NCI-H187 (cell line): ENCODE measurements around the gene NIPBL.
A peak's percentile ranks its signal among the peaks of the same experiment; 100 is the strongest.
"Not testable (repeated sequence)": the region's sequence is repeated elsewhere in the genome, so short reads cannot be mapped to it uniquely, and the experiment has no call there.

Source experiments
- DNase-seq, 2 experiments: peaks; one replicate each; lab custom pipeline; 2025; lab: John Stamatoyannopoulos, UW

NIPBL gene

DNA sequence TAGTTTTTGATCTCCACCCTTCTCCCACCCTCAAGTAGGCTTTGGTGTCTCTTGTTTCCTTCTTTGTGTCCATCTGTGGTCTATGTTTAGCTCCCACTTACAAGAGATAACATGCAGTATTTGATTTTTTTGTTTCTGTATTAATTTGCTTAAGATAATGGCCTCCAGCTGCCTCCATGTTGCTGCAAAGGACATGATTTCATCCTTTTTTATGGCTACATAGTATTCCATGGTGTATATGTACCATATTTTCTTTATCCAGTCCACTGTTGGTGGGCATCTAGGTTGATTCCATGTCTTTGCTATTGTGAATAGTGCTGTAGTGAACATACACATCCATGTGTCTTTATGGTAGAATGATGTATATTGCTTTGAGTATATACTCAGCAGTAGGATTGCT lies 24.5 kb downstream of the NIPBL start:
- DNase-seq, result not testable (repeated sequence)

DNA sequence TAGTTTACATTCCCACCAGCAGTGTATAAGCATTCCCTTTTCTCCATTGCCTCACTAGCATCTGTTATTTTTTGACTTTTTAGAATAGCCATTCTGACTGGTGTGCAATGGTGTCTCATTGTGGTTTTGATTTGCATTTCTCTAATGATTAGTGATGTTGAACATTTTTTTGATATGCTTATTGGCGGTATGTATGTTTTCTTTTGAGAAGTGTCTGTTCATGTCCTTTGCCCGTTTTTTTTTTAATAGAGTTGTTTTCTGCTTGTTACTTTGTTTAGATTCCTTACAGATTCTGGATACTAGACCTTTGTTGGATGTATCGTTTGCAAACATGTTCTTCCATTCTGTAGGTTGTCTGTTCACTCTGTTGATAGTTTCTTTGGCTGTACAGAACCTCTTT lies 25.3 kb downstream of the NIPBL start:
- DNase-seq, result no peak

DNA sequence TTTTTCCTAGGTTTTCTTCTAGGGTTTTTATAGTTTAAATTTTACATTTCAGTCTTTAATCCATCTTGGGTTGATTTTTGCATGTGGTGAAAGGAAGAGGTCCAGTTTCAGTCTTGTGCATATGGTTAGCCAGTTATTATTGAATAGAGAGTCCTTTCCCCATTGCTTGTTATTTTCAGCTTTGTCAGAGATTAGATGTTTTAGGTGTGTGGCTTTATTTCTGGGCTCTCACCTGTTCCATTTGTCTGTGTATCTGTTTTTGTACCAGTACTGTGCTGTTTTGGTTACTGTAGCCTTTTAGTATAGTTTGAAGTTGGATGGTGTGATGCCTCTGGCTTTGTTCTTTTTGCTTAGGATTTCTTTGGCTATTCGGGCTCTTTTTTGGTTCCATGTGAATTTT lies 25.8 kb downstream of the NIPBL start:
- DNase-seq, result no peak

DNA sequence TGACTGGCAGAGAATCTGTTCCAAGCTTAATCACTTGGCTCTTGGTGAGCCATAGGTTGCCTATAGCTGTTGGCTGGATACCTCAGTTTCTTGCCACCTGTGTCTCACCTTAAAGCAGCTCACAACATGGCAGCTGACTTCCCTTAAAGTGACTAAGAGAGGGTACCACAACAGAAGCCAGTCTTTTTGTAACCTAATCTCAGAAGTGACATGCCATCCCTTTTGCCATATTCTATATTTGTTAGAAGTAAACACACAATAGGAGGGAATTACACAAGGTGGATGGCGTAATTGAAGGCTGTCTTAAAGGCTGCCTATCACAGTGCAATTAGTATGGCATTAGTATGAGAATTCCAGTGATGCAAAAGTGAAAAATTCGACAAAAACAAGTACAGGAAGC lies 28.1 kb downstream of the NIPBL start:
- no peak for DNase-seq

DNA sequence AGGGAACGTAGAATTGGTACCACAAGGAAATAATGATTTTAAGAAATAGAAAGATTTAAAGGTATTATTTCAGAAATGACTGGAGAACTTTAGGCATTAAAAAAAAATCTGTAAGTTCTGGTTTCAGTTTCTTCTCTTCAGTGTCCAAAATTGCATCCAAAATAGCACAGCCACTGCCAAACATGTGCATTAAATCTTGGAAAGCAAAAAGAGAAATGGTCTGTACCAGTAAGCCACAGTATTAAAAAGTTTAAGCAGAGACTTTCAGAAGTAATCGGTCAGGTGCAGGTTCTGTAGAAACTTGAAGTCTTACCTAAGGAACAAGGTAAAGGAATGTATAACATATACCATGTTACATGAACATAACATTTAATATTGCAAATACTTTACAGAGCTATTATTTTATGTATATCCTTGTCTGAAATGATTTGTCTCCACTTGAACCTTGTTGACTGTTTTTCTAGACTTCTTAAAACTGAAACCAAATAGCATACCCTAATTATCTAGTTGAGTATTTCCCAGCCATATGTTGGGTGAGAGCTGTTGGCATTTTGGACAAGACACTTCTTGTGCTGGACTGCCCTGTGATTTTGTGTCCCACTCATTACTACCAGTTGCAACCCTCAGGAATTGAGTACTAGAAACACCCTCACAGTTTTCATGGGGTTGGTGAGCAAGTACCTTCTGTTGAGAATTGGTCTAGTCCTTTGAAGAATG lies 32.1 kb downstream of the NIPBL start:
- no peak for DNase-seq

DNA sequence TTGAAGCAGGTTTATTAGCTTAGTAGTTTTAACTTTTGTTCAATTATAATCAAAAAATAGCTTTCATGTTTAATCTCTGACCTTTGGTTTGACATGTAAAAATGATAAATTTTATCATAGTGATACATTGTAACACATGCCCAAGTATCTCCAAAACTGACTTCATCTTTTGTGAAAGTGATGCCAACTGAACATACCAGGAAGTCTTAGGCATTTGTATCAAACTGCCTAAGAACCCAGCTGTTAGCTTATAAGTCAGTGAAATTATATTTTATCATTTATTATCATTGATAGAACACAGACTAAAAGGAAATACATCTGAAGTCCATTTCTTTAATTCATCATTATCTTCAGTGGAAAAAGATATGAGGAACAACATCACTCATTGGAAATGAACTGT lies 39.1 kb downstream of the NIPBL start:
- DNase-seq, result no peak

DNA sequence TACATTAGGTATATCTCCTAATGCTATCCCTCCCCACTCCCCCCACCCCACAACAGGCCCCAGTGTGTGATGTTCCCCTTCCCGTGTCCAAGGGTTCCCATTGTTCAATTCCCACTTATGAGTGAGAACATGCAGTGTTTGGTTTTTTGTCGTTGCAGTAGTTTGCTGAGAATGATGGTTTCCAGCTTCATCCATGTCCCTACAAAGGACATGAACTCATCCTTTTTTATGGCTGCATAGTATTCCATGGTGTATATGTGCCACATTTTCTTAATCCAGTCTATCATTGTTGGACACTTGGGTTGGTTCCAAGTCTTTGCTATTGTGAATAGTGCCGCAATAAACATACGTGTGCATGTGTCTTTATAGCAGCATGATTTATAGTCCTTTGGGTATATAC lies 40.0 kb downstream of the NIPBL start:
- not testable (repeated sequence) for DNase-seq

DNA sequence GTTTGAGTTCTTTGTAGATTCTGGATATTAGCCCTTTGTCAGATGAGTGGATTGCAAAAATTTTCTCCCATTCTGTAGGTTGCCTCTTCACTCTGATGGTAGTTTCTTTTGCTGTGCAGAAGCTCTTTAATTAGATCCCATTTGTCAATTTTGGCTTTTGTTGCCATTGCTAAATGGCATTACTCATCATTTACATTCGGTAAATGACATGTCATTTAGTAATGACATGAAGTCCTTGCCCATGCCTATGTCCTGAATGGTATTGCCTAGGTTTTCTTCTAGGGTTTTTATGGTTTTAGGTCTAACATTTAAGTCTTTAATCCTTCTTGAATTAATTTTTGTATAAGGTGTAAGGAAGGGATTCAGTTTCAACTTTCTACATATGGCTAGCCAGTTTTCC lies 40.8 kb downstream of the NIPBL start:
- DNase-seq, result not testable (repeated sequence)

DNA sequence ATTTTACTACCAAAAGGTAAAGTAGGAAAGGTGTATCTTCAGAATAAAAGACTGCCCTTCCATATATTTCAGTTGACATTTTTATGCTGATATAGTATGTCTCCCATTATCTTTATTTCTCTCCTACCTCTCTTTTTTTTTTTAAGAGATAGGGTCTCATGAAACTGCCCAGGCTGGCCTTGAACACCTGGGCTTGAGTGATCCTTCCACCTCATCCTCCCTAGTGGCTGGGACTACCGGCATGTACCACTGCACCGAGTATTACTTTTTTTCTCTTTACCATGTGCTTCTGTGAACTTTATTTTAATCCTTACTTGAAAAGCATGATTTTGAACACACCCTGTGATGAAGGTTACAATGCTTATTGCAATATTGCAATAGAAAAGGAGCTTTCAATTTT lies 42.7 kb downstream of the NIPBL start:
- no peak for DNase-seq

DNA sequence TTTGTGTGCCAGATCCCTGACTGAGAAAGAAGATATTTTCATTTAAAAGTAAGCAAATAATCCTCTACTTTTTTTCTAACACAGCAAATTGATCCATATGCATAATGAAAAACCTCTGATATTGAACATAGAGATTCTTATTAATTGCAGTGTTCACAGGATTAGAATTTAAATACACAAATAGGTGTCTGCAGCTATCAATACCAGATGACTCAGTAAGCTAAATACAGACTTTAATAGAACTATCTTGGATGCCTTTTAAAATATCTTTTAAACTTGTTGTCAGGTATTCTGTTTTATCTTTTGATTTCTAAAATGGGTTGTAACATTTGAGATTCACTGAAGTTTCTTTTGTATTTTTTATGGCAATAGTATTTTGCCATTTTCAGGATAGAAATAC lies 43.1 kb downstream of the NIPBL start:
- no peak for DNase-seq

DNA sequence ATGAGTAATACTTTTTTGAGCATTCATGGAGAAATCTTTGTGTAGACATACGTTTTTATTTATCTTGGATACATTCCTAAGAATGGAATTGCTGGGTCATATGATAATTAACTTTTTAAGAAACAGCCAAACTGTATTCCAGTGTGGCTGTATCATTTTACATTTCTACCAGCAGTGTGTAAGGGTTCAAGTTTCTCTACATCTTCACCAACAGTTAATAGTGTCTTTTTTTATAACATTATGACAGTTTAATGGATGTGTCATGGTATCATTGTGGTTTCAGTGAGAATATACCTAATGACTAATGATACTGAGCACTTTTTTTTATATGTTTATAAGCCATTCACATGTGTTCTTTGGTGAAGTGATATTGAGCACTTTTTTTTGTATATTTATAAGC lies 52.4 kb downstream of the NIPBL start:
- DNase-seq, result no peak

DNA sequence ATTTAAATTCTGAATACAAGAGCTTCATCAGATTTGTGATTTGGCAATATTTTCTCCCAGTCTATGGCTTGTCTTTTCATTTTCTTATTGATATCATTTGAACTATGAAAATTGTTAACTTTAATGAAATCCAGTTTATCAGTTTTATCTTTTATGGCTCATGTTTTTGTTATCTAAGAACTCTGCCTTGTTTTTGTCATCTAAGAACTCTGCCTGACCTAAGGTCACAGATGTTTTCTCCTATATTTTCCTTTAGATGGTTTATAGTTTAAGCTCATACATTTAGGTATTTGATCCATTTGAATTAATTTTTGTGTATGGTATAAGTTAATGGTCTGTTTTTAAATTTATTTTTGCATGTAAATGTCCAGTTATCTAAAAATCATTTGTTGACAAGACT lies 52.9 kb downstream of the NIPBL start:
- no peak for DNase-seq

DNA sequence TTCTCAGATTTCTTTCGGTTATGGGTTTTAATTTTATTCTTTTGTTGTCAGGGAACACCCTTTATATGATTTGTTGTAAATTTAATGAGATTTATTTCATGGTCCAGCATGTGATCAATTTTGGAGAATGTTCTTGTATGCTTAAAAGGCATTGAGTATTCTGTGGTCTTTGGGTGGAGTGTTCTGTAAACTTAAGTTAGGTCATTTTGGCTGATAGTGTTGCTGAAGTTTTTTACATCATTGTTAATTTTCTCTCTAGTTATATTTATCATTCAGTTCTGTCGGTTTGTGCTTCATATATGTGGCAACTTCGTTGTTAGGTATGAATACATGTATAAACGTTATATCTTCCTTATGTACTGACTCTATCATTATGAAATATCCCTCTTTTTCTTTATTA lies 55.5 kb downstream of the NIPBL start:
- DNase-seq, result no peak

DNA sequence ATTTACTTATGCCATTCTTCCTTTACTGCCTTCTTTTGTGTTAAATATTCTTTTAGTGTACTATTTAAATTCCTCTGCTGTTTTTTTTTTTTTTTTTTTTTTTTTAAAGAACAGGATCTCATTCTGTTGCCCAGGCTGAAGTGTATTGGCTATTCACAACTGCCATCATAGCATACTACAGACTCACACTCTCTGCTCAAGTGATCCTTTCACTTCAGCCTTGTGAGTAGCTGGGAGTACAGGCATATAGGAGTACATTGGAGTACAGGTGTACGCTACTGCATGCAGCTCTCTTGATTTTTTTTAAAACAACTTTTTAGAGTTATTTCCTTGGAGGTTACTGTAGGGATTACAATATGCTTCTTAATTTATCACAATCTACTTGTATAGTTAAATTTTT lies 56.1 kb downstream of the NIPBL start:
- no peak for DNase-seq

DNA sequence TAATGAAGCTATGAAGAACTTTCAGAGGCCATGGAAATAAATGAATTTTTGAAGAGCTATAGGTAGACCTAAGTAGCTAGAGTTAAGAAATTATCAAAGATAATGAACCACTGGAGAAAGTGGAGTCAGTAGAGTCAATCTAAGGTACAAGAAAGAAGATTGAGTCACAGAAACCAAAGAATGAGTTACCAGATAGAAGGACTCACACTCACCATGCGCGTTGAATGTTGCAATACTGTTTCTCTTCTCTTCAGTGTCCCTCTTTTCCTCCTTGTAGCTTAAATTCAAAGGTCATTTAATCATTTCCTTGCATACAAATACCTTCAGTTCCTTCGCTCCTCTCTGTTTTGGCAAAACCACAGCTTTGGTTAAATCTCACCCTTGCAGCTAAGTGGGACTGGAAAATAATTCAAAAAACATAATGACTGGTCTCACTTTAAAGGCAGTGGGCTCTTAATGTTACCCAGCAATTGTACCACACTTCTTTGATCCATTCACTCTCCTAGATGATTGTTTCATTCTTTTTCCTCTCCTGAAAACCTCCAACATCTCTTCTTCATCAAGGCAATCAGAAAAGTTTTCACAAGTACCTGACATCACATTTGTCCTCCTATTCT lies 58.3 kb downstream of the NIPBL start:
- no peak for DNase-seq

DNA sequence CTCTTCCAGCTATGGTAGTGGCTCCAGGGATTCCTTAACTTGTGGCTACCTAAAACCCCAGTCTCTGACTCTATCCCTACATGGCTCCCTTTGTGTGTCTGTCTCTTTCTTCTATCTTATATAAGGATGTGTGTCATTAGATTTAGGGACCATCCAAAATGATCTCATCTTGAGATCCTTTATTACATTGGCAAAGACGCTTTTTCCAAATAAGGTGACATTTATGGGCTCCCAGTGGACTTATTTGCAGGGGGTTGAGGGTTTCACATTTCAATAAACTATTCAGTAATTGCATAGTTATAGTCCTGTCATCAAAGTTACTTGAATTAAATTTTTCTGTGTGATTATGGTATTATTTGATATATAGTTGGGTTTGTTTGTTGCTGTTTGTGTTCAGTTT lies 59.2 kb downstream of the NIPBL start:
- no peak for DNase-seq

DNA sequence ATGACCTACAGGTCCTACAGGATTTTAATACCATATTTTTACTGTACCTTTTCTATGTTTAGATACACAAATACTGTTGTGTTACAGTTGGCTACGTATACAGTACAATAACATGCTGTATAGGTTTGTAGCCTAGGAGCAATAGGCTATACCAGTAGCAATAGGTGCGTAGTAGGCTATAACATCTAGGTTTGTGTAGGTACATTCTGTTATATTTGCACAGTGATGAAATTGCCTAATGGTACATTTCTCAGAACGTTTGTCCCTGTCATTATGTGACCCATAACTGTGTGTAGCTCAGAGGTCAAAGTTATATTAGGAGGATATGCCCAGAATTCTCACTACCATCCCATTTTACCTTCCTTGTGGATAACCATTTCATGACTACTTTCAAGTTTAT lies 59.7 kb downstream of the NIPBL start:
- no peak for DNase-seq

DNA sequence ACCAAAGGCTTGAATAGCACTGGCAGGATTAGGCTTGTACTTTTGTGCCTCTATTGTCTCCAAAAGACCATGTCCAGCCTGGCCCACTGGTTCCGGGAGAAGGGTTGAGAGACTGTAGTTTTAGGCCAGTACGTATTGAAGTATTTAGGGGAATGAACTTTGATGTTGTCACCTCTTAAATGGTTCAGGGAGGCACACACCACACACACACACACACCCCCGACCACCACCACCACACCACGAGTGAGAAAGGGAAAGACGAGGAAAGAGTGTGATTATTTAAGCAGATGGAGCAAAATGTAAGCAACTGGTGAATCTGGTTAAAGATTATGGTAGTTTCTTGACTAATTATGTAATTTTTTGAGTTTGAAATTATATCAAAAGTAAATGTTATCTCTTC lies 61.6 kb downstream of the NIPBL start:
- DNase-seq, result no peak

DNA sequence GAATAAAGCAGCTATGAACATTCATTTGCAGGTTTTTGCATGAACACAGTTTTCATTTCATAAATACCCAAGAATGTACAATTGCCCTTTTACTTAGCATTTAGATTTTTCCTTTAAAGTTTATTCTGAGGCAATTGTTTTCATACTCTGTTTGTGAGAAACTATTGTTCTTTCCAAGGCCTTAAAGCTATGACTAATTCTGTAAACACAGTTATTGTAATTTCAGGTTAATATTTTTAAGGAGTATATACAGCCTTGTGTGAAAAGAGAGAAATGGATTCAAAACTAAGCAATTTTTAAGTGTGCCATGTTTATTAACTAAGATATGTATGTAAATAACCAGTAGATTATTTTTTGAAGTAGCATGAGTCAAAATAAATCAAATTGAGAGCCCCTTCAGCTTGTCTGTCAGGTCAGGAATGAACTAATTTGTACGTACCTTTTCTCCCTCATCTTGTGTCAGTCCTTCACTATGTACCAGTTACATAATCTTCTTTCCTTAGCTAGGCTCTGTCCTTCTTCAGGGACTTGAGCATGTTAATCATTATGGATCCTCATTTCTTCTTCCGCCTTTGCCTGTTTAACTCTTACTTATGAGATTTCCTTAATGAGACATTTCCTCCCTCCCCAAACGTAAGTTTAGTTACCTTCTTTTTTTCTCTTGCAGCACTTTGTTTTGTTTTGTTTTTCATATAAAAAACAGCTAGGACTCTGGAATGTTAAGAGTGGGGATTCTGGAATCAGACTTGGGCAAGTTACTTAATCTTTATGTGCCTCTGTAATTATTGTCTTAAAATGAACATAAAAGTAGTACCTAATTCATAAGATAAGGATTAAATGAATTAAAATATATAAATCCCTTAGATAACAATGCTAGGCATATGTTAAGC lies 63.6 kb downstream of the NIPBL start:
- no peak for DNase-seq

DNA sequence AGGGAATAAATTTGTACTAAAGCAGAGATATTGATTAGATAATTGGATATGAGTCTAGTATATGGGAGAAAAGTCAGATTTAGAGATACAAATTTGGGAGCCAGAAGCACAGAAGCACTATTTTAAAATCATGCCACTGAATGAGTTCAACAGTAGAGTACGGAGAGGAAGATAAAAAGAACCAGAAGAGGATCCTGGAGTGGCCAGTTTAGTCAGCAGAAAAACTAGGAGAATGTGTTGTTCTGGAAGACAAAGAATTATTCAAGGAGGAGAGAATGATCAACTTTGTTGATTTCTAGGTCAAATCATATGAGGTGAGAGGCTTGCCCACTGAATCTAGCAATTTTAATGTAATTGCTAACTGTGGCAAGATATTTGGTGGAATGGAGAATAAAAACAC lies 67.0 kb downstream of the NIPBL start:
- no peak for DNase-seq

DNA sequence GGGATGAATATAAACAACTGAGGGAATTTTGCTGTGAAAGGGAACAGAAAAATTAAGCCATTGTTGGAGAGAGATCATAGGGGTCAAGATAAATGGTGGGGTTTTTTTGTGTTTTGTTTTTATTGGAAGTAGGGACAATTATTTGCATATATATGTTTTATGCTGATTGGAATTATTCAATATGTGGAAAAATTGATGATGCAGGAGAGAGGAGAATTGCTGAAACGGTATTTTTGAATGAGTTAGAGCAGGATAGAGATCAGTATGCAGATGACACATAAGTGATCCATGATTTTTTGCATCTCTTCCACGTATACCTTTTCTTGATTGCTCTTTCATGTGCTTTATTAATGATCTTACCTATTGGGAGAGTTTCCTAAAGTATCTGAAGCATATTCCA lies 67.5 kb downstream of the NIPBL start:
- no peak for DNase-seq

DNA sequence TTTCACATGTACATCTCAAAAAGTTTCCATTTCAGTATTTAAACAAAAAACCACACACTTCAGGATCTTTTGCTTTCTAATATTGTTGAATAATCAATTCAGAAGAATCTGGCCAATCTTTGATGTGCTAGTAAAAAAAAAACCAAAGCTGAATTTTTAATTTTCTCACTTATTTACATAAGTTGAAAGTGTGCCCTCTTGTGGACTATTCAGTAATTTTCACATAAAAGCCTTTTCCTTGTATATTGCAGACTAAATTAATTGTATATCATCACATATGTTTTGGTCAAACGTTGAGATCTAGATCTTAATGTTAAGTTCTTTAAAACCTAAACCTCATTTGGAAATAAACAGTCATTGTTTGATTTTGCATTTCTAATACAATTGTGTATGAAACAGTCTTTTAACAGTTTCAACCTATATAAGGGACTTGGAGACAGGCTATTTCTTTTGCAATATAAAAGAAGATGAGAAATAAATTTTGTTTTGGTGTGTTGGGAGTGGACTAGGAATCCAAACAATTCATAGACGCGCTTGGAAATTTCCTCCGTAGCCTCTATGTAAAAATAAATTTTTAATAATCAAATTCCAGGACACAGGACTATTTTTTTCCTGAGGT lies 68.1 kb downstream of the NIPBL start:
- DNase-seq, result peak in 1 of 2 experiments; percentile 8

DNA sequence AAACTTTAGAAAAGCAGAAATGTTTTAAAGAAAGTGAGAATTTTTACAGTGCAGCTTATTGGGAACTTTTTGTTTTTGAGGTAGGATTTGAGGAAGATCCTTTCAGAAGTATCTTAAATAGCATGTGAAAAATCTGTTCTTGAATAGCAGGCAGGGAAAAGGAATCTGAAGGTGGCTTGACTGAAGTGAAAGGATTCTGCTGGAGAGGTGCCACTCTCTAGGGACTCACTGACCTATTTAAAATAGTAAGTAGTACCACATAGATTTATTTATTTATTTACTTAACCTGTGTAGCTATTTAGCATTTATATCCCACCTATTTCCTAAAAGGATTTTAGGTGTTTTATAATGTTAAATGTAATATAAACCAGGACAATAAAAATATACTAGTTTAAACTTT lies 69.1 kb downstream of the NIPBL start:
- no peak for DNase-seq
